Adrenal gland (tissue), 5 donors: ENCODE measurements around the gene AQP12B.

Experiments
- POLR2A ChIP-seq, 2 donors: fragments of 450-650 bp; IDR thresholded peaks; one replicate each; pipeline ENCODE4 v1.6.1; 2017; ENCODE audit warnings: antibody characterized with exemption in 2 of 2, mild to moderate bottlenecking in 2 of 2, moderate library complexity in 1 of 2
- TF ChIP-seq, protein P1 (sequence below), 6 experiments: fragments of 450-650 bp in 4 of 6; fragments of 200-600 bp in 2 of 6; sonication (generic) in 1 of 6; IDR thresholded peaks; 1 replicate in 5 of 6; 2 replicates in 1 of 6; pipeline versions ENCODE4 v1.5.1 to v1.8.0; 2016 to 2021; ENCODE audit warnings: antibody characterized with exemption in 6 of 6, mild to moderate bottlenecking in 2 of 6, moderate library complexity in 1 of 6
- donor health status: DM: no; HTN: no; CAD: no.

DNA sequence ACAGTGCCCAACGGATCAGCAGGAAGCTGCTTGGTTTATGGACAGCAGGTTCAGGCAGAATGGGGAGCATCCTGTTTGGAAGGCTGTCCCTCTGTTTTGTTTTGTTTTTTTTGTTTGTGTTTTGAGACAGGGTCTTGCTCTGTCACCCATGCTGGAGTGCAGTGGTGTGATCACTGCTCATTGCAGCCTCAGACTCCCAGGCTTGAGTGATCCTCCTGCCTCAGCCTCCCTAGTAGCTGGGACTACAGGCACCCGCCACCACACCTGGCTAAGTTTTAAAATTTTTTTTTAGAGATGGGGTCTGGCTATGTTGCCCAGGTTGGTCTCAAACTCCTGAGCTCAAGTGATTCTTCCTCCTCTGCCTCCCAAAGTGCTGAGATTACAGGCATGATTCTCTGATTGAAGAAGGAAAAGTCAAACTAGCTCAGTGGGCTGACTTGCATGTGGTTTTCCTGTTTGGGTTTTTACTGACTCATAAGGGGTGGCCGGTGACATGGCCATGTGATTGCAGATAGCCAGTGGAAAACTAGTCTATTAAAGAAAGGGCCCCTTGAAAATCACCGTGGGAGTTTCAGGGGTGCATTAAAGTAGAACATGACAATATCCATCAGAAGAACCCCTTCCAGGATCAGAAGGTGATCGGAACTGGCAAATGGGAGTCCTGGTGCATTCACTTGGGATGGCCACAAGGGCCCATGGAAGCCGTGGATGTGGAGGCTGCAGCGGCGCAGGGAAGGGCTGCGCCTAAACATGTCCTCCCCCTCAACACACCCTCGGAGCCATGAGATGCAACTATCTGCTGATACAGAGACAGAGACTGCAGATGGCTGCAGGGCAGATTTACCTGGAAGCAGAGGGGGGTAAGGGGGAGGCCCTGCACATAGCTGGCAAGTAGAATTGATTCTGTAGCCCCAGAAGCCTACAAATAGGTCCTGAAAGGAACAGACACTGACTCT lies 26.5 kb downstream of the AQP12B start:
- no peak for TF ChIP-seq POLR2A (IDR thresholded peaks at IDR 0.05)
- TF ChIP-seq, protein P1, sequence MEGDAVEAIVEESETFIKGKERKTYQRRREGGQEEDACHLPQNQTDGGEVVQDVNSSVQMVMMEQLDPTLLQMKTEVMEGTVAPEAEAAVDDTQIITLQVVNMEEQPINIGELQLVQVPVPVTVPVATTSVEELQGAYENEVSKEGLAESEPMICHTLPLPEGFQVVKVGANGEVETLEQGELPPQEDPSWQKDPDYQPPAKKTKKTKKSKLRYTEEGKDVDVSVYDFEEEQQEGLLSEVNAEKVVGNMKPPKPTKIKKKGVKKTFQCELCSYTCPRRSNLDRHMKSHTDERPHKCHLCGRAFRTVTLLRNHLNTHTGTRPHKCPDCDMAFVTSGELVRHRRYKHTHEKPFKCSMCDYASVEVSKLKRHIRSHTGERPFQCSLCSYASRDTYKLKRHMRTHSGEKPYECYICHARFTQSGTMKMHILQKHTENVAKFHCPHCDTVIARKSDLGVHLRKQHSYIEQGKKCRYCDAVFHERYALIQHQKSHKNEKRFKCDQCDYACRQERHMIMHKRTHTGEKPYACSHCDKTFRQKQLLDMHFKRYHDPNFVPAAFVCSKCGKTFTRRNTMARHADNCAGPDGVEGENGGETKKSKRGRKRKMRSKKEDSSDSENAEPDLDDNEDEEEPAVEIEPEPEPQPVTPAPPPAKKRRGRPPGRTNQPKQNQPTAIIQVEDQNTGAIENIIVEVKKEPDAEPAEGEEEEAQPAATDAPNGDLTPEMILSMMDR (IDR thresholded peaks at IDR 0.05): no peak
